BJ (cell line): ENCODE data around the gene IGSF21. TPM values are rescaled to one million over a fixed set of nuclear protein-coding genes. Genes with fewer than 3 reads are reported as not detected.

Experiments
- CTCF ChIA-PET: fragments of 350-600 bp; formaldehyde crosslinking; extraction: SDS; loops from one replicate; lab custom pipeline; 2021; ENCODE audit warnings: antibody characterized with exemption, inconsistent platforms; lab: Yijun Ruan, JAX
- POLR2A ChIA-PET: fragments of 300-600 bp; sonication (Branson Sonifier 250); formaldehyde crosslinking; extraction: SDS; loops from one replicate; lab custom pipeline; 2021; ENCODE audit warnings: antibody characterized with exemption; lab: Charles Lee
- DNase-seq: peaks from one replicate; pipeline ENCODE4 v3.0.0-alpha.2; 2011; ENCODE audit warnings: low read depth
- H3K27me3 ChIP-seq: 2 replicates; pipeline ENCODE4 v1.6.0; 2011; ENCODE audit warnings: low read length; ENCODE audit not compliant: control insufficient read depth, insufficient read depth
- H3K36me3 ChIP-seq: 2 replicates; pipeline ENCODE4 v1.5.1; 2011; ENCODE audit warnings: low read length; ENCODE audit not compliant: control insufficient read depth, insufficient read depth
- H3K4me3 ChIP-seq: 2 replicates; pipeline ENCODE4 v1.5.1; 2011; ENCODE audit warnings: low read depth, mild to moderate bottlenecking, control low read depth, low read length
- CTCF ChIP-seq: IDR thresholded peaks from 2 replicates; pipeline ENCODE4 v1.5.1; 2011; ENCODE audit warnings: low read depth, mild to moderate bottlenecking, control low read depth, inconsistent platforms, low read length, moderate library complexity; ENCODE audit not compliant: insufficient read depth
- polyA plus RNA-seq: library from polyadenylated mRNA; depleted of rRNA; stranded (reverse); fragments of >200 nt; gene quantifications from 2 replicates; pipeline ENCODE4 v1.2.3, GENCODE V29; 2011

IGSF21 gene
- polyA plus RNA-seq, 1 experiment = not detected

- DNase-seq = no peak
- TF ChIP-seq CTCF = peak; percentile 27; the same call in 1 of the 2 replicates
Observed at GRCh38 chr1:18299441-18300338, 192.1 kb downstream of the IGSF21 start.

GRCh38 chr1:18300376-18300775 is 192.8 kb downstream of the IGSF21 start:
- ChIA-PET CTCF (no interaction called here), POLR2A (no interaction called here)
- no peak for TF ChIP-seq CTCF

More at GRCh38 chr1:18299441-18300338, 192.1 kb downstream of the IGSF21 start:
- ChIA-PET CTCF (no interaction called here), POLR2A (no interaction called here)
- Histone ChIP-seq H3K27me3 (no peaks in the 10 kb centered on the region), H3K36me3 (no peaks in the 10 kb centered on the region), H3K4me3 (no peak overlapping the region)

GRCh38 chr1:18302788-18303413 is 195.3 kb downstream of the IGSF21 start:
- Histone ChIP-seq H3K36me3 (no peaks in the 10 kb centered on the region), H3K27me3 (no peaks in the 10 kb centered on the region), H3K4me3 (no peak overlapping the region)
- DNase-seq = no peak
- CTCF ChIA-PET = no interaction called here
- POLR2A ChIA-PET = no interaction called here
- no peak for TF ChIP-seq CTCF

More at GRCh38 chr1:18300376-18300775, 192.8 kb downstream of the IGSF21 start:
- no peaks in the 10 kb centered on the region for H3K27me3 ChIP-seq
- DNase-seq = no peak
- no peaks in the 10 kb centered on the region for H3K36me3 ChIP-seq
- H3K4me3 ChIP-seq = no peak overlapping the region

- no peak for DNase-seq
- H3K4me3 ChIP-seq = no peak overlapping the region
- ChIA-PET CTCF (no interaction called here), POLR2A (no interaction called here)
- no peak for TF ChIP-seq CTCF
- no peaks in the 10 kb centered on the region for H3K27me3 ChIP-seq
- no peaks in the 10 kb centered on the region for H3K36me3 ChIP-seq
Observed at GRCh38 chr1:18304151-18304869, 196.7 kb downstream of the IGSF21 start.
